ENCODE measurements around the gene SLC9A9. TPM values are rescaled to one million over a fixed set of nuclear protein-coding genes. Genes with fewer than 3 reads are reported as not detected.
"Not testable (repeated sequence)": the region's sequence is repeated elsewhere in the genome, so short reads cannot be mapped to it uniquely, and the experiment has no call there.

The SLC9A9 gene
- total RNA-seq, 3 donors from 2014 or later = 6.2 to 17.3 (median 7.8) TPM

GRCh38 chr3:143288944-143289343 lies 559.3 kb downstream of the SLC9A9 start:
- Histone ChIP-seq H3K9me3 (no peaks in the 10 kb centered on the region), H3K27me3 (no peaks in the 10 kb centered on the region), H3K4me3 (no peak overlapping the region), H3K4me1 (no peaks in the 10 kb centered on the region), H3K36me3 (no peaks in the 10 kb centered on the region), H3K27ac (no peak overlapping the region)
- DNase-seq (ENCODE audit: low spot score in 2 of 2) = no peak
- TF ChIP-seq CTCF (IDR thresholded peaks at IDR 0.05) = no peak
- intact Hi-C loops (cut with DNase I; ENCODE audit: low total_unique reads) = no loop called here

- intact Hi-C loops (cut with DNase I; ENCODE audit: low total_unique reads) = no loop called here
- no peak for DNase-seq (ENCODE audit: low spot score in 2 of 2)
- no peak overlapping the region for H3K27ac ChIP-seq
- TF ChIP-seq POLR2AphosphoS5 (IDR thresholded peaks at IDR 0.05) (no peak), CTCF (IDR thresholded peaks at IDR 0.05) (no peak), POLR2A (IDR thresholded peaks at IDR 0.05) (no peak)
- no peak overlapping the region for H3K4me3 ChIP-seq
- no peaks in the 10 kb centered on the region for H3K9me3 ChIP-seq
- H3K4me1 ChIP-seq = no peaks in the 10 kb centered on the region
- no peaks in the 10 kb centered on the region for H3K36me3 ChIP-seq
- H3K27me3 ChIP-seq = no peaks in the 10 kb centered on the region
Measured at GRCh38 chr3:143287403-143287802, 560.9 kb downstream of the SLC9A9 start.

GRCh38 chr3:143286392-143287010 lies 561.8 kb downstream of the SLC9A9 start:
- no peak for TF ChIP-seq CTCF (IDR thresholded peaks at IDR 0.05)
- no peak for TF ChIP-seq POLR2AphosphoS5 (IDR thresholded peaks at IDR 0.05)
- no peak for TF ChIP-seq POLR2A (IDR thresholded peaks at IDR 0.05)
- no peak overlapping the region for H3K4me3 ChIP-seq
- intact Hi-C loops (cut with DNase I; ENCODE audit: low total_unique reads) = no loop called here

DNA sequence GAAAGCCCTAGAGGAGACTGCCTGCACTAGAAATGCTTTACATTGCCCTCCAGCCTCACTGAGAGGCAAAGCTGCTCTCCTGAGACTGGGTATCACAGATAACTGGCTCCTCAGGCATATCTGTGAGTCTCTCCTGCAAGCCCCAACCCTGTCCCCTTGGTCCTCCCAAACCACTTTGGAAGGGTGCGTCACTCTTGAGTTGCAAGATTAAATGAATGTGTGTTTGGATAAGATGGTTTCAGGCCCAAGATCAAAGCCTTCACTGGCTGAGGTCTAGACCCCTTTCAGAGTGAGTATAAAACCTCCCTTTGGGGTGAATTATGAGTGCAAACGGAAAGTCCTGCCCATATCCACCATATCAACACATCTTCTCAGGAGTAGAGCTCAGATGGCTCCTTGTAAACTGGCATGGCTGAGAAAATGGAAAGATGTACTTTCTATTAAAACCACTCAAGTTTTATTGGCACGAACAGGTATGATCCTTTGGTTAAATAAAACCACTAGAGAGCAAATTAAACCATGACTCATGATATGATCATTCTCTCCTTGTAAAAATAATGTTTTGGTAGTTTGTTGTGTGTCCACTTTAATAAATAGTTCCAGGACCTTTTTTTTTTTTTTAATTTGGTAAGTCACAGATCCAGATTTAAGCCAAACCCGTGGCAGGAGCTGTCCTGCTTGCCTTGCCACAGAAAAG lies 564.7 kb downstream of the SLC9A9 start:
- no peak for DNase-seq (ENCODE audit: low spot score in 2 of 2)
- Histone ChIP-seq H3K27me3 (no peaks in the 10 kb centered on the region), H3K36me3 (no peaks in the 10 kb centered on the region), H3K9me3 (no peaks in the 10 kb centered on the region), H3K4me1 (no peaks in the 10 kb centered on the region), H3K4me3 (no peak overlapping the region), H3K27ac (no peak overlapping the region)
- intact Hi-C loops (cut with DNase I; ENCODE audit: low total_unique reads) = no loop called here
- TF ChIP-seq POLR2AphosphoS5 (IDR thresholded peaks at IDR 0.05) (no peak), CTCF (IDR thresholded peaks at IDR 0.05) (no peak), POLR2A (IDR thresholded peaks at IDR 0.05) (no peak)

More at GRCh38 chr3:143286392-143287010, 561.8 kb downstream of the SLC9A9 start:
- DNase-seq (ENCODE audit: low spot score in 2 of 2) = no peak
- Histone ChIP-seq H3K27me3 (no peaks in the 10 kb centered on the region), H3K9me3 (no peaks in the 10 kb centered on the region), H3K36me3 (no peaks in the 10 kb centered on the region), H3K4me1 (no peaks in the 10 kb centered on the region), H3K27ac (no peak overlapping the region)

DNA sequence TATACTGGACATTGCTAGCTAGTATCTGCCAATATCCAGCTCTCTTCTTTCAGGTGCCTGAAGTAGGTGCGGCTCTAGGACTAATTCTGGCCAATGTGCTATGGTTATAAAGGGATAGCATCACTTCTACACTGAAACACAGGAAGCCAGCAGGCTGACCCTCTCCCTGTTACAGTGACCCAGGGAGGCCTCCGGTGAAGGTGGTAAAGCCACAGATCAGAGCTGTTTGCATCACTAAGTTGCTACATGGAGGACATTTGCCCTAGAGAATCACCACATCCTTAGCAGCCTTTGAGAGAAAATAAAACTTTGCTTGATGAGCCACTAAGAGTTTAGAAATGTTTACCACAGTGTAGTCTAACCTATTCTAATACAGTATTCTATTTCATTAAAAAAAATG lies 567.3 kb downstream of the SLC9A9 start:
- Histone ChIP-seq H3K27me3 (no peaks in the 10 kb centered on the region), H3K27ac (no peak overlapping the region), H3K9me3 (no peaks in the 10 kb centered on the region), H3K36me3 (no peaks in the 10 kb centered on the region), H3K4me3 (no peak overlapping the region), H3K4me1 (no peaks in the 10 kb centered on the region)
- no peak for DNase-seq (ENCODE audit: low spot score in 2 of 2)
- intact Hi-C loops (cut with DNase I; ENCODE audit: low total_unique reads) = no loop called here
- TF ChIP-seq POLR2AphosphoS5 (IDR thresholded peaks at IDR 0.05) (no peak), POLR2A (IDR thresholded peaks at IDR 0.05) (no peak)

- H3K4me1 ChIP-seq; H3K4me3 ChIP-seq; H3K9me3 ChIP-seq; H3K27ac ChIP-seq; H3K36me3 ChIP-seq; DNase-seq (ENCODE audit: low spot score in 2 of 2); intact Hi-C loops (cut with DNase I; ENCODE audit: low total_unique reads); H3K27me3 ChIP-seq: not testable (repeated sequence)
Measured at GRCh38 chr3:143279567-143279966, 568.7 kb downstream of the SLC9A9 start.

Measured in breast epithelium (tissue), 4 donors.